Activated CD4-positive, alpha-beta memory T cell treated with anti-CD3 and anti-CD28 coated beads, Interleukin-2, amount 10 ng/mL, durations not matched to agents 7 days and 5 days (primary cell): Measurements from ENCODE around the gene PSMA7. TPM values are rescaled to one million over a fixed set of nuclear protein-coding genes. Genes with fewer than 3 reads are reported as not detected.

Source experiments
- CTCF ChIA-PET: fragments of 350-600 bp; sonication (Branson Sonifier 250); formaldehyde crosslinking; loops from one replicate; lab custom pipeline; 2021; ENCODE audit warnings: antibody characterized with exemption, inconsistent platforms; lab: Charles Lee
- POLR2A ChIA-PET: fragments of 350-600 bp; sonication (Branson Sonifier 250); formaldehyde crosslinking; loops from one replicate; lab custom pipeline; 2021; ENCODE audit warnings: antibody characterized with exemption; lab: Charles Lee
- DNase-seq: peaks from one replicate; pipeline ENCODE4 v3.0.0-alpha.2; 2020
- H3K27ac Mint-ChIP-seq: one replicate; pipeline ENCODE4 v1.8.0; 2021; ENCODE audit warnings: mild to moderate bottlenecking, mixed read lengths
- H3K27me3 Mint-ChIP-seq: one replicate; pipeline ENCODE4 v1.8.0; 2021; ENCODE audit warnings: mixed read lengths
- H3K36me3 Mint-ChIP-seq: one replicate; pipeline ENCODE4 v1.8.0; 2021; ENCODE audit warnings: low read depth, mixed read lengths
- H3K4me1 Mint-ChIP-seq: one replicate; pipeline ENCODE4 v1.8.0; 2021; ENCODE audit warnings: mixed read lengths
- H3K4me3 Mint-ChIP-seq: one replicate; pipeline ENCODE4 v1.8.0; 2021; ENCODE audit warnings: mild to moderate bottlenecking, mixed read lengths
- H3K9me3 Mint-ChIP-seq: one replicate; pipeline ENCODE4 v1.8.0; 2021; ENCODE audit warnings: mixed read lengths
- total RNA-seq, 2 experiments: library from RNA; stranded (reverse); gene quantifications; one replicate each; pipeline ENCODE4 v1.2.3, GENCODE V29; 2021

PSMA7 gene
- total RNA-seq, 2 experiments from 2014 or later, result 243 to 246 TPM

DNA sequence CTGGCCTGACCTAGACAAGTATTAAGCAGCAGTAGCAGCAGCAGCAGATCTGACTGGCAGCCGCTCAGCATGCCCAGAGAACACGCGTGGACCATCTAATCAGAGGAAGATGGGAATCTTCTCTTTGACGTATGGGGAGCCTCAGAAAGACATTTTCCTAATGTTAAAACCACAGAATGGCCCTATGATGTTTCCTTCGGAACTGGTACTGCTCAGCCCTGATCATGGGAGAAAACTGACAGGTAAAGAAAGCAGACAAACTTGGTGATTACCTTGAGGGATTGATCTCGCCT is 6.2 kb downstream of the PSMA7 start:
- no peak for DNase-seq
- Mint-ChIP-seq H3K27me3 (no peaks in the 10 kb centered on the region), H3K27ac (peak overlapping the region; percentile 40), H3K9me3 (no peaks in the 10 kb centered on the region), H3K36me3 (peaks cover 87% of the 10 kb centered on the region), H3K4me3 (no peak overlapping the region), H3K4me1 (peaks cover 54% of the 10 kb centered on the region)
- ChIA-PET POLR2A (interaction anchor here (4.6 kb wide), 1 partner anchor 71 kb away, joined by 22 read pairs; the partner anchor contains the start of gene TAF4), CTCF (interaction anchor here (1.0 to 2.1 kb wide), 3 partner anchors 73 to 126 kb away, joined by 3 to 9 read pairs (median 4); no protein-coding TSS in a partner anchor)

DNA sequence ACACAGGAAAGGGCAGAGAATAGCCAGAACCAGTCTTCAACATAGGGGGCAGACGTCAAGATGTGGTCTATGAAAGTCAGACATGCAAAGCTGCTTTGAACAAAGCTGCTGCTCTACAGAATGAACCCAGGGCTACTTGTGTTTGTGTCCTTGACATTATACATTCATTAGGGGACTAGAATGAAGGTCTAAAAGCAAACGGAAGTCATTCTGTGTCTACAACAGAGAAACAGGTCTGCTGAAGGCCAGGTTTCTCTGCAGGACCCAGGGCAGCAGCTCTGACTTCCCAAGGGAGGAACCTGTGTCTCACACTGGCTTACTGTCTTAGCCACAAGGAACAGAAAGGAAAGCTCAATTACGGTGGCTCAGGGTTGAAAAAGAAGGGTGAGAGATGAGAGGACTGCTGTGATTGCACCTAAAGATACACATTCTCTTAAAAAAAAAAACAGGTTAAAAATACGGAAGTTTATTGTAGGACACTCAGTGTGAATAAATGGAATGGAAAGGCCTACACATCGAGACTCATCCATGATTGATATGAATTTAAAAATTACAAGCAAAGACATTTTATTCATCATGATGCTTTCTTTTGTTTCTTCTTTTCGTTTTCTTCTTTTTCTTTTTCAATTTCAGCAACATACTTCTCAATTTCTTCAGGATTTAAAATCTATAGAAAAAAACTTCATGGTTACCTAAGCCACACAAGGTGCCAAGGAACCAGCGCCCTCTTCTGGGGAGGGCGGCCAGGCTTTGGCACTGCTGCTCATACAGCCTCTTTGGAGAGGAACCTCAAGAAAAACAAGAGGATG is 6.7 kb downstream of the PSMA7 start:
- no peaks in the 10 kb centered on the region for H3K9me3 Mint-ChIP-seq
- H3K4me1 Mint-ChIP-seq, result peaks cover 51% of the 10 kb centered on the region
- H3K4me3 Mint-ChIP-seq, result no peak overlapping the region
- ChIA-PET POLR2A (interaction anchor here (0.7 to 4.6 kb wide), 2 partner anchors 14 to 70 kb away, joined by 3 to 22 read pairs; partner anchors contain the start of genes LSM14B and TAF4), CTCF (interaction anchor here (0.7 to 2.1 kb wide), 5 partner anchors 10 to 125 kb away, joined by 3 to 9 read pairs (median 5); partner anchors contain the start of gene LSM14B)
- DNase-seq, result peak; percentile 76
- peaks cover 86% of the 10 kb centered on the region for H3K36me3 Mint-ChIP-seq
- H3K27me3 Mint-ChIP-seq, result no peaks in the 10 kb centered on the region
- peak overlapping the region; percentile 49 for H3K27ac Mint-ChIP-seq

GRCh38 chr20:62135573-62136266 is 7.5 kb downstream of the PSMA7 start:
- Mint-ChIP-seq H3K27me3 (no peaks in the 10 kb centered on the region), H3K9me3 (no peaks in the 10 kb centered on the region), H3K27ac (no peak overlapping the region), H3K36me3 (peaks cover 86% of the 10 kb centered on the region), H3K4me3 (no peak overlapping the region), H3K4me1 (peaks cover 49% of the 10 kb centered on the region)
- POLR2A ChIA-PET, result interaction anchor here (0.7 to 4.6 kb wide), 6 partner anchors 9 to 125 kb away, joined by 3 to 22 read pairs (median 4); partner anchors contain the start of genes LSM14B and TAF4
- CTCF ChIA-PET, result interaction anchor here (0.7 to 2.1 kb wide), 5 partner anchors 9 to 124 kb away, joined by 3 to 9 read pairs (median 5); partner anchors contain the start of gene LSM14B
- DNase-seq, result no peak

DNA sequence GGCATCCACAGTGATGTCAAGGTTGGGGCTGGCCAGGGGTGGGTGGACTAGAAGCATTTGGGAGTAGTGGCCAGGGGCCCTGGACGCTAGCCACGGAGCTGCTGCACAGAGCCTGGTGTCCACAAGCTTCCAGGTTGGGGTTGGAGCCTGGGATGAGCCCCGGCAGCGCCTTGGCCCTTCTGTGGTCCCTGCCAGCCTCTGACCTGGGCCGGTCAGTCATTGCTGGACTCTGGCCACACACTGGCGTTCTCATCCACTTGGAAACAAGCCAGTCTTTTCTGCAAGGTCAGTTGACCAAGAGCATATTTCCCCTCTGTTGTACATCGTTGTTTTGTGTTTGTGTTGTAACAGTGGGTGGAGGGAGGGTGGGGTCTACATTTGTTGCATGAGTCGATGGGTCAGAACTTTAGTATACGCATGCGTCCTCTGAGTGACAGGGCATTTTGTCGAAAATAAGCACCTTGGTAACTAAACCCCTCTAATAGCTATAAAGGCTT is 8.4 kb downstream of the PSMA7 start:
- DNase-seq, result no peak
- Mint-ChIP-seq H3K4me3 (no peak overlapping the region), H3K4me1 (peaks cover 44% of the 10 kb centered on the region), H3K36me3 (peaks cover 84% of the 10 kb centered on the region), H3K27me3 (no peaks in the 10 kb centered on the region), H3K27ac (no peak overlapping the region), H3K9me3 (no peaks in the 10 kb centered on the region)
- ChIA-PET POLR2A (interaction anchor here (1.0 to 4.6 kb wide), 5 partner anchors 10 to 69 kb away, joined by 3 to 22 read pairs (median 3); partner anchors contain the start of gene TAF4), CTCF (interaction anchor here (2.1 kb wide), 1 partner anchor 123 kb away, joined by 9 read pairs; no protein-coding TSS in a partner anchor)

DNA sequence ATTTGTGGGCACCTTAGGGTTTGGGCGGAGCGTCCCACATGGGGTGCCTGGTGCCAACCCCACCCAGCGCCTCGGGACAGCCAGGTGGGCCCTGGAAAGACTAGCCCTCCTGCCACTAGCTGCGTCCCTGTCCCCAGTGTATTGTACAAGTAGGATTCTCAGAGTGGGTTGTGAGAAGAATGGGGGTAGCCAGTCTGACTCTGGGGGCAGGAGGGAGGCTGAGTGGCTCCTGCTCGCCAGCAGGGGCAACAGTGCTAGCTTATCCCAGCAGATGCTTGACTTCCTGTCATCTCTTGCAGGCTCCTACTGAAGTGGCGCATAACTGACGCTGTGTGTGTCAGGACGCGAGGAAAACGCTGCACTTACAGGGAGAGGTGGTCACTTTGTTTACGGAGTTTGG is 9.3 kb downstream of the PSMA7 start:
- Mint-ChIP-seq H3K27ac (peak overlapping the region; percentile 69), H3K9me3 (no peaks in the 10 kb centered on the region), H3K4me3 (no peak overlapping the region), H3K27me3 (no peaks in the 10 kb centered on the region), H3K36me3 (peaks cover 79% of the 10 kb centered on the region), H3K4me1 (peaks cover 43% of the 10 kb centered on the region)
- no peak for DNase-seq
- CTCF ChIA-PET, result interaction anchor here (1.4 kb wide), 1 partner anchor 9 kb away, joined by 3 read pairs; no protein-coding TSS in a partner anchor
- POLR2A ChIA-PET, result interaction anchor here (0.9 to 4.6 kb wide), 3 partner anchors 8 to 68 kb away, joined by 3 to 22 read pairs (median 3); partner anchors contain the start of gene TAF4

DNA sequence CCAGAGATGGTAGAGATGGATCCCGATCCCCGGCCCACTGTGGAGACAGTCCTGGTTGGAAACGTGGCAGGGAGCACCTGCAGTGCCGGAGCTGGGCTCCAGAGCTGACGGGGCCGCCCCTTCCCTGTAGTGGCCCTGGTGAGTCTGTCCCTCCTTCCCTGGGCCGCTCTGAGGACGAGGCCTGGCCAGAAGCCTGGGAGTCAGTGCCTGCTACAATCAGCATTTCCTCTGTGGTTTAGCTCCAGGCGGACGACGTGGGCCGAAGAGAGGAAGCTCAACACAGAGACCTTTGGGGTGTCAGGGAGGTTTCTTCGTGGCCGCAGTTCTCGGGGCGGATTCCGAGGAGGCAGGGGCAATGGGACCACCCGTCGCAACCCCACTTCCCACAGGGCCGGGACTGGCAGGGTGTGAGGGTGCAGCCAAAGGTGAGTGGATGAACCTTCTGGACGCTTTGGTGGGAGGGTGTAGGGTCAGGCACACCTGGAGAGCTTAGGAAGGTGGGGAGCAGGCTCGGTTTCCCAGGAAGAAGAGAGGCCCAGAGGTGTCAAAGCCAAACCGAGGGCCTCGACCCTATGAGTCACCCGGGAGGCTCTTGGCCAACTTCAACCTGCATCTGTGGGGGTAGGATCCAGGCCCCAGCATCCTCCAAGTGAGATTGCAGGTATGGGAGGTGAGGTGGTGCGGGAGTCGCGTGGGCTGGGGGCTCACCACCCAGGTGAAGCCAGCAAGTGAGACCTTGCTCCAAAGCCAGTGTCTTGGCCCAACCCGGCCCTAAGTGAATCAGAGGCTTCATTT is 9.9 kb downstream of the PSMA7 start:
- Mint-ChIP-seq H3K9me3 (no peaks in the 10 kb centered on the region), H3K36me3 (peaks cover 79% of the 10 kb centered on the region), H3K4me1 (peaks cover 42% of the 10 kb centered on the region), H3K27me3 (no peaks in the 10 kb centered on the region), H3K27ac (peak overlapping the region; percentile 67), H3K4me3 (no peak overlapping the region)
- POLR2A ChIA-PET, result interaction anchor here (0.6 to 4.6 kb wide), 5 partner anchors 9 to 67 kb away, joined by 3 to 22 read pairs (median 3); partner anchors contain the start of genes LSM14B and TAF4
- DNase-seq, result no peak
- CTCF ChIA-PET, result interaction anchor here (1.4 kb wide), 1 partner anchor 9 kb away, joined by 3 read pairs; no protein-coding TSS in a partner anchor

DNA sequence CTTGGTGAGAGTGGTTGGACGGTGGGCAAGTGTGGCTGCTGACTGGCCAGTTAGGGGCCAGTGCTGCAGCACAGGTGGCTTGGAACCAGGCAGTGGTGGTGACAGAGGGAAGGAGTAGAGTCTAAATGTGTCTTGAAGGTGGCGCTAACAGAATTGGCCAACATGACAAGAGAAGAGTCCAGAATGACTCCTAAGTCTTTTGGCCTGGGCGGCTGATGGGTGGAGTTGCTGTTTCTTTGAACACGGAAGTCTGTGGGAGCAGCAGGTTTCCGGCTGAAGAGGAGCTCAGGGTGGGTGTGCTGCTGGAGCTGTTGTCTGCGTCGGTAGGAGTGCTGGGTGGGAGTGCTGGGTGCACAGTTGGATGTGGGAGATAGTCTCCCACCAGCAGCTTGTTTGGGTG is 10.8 kb downstream of the PSMA7 start:
- peaks cover 34% of the 10 kb centered on the region for H3K4me1 Mint-ChIP-seq
- peak overlapping the region; percentile 73 for H3K27ac Mint-ChIP-seq
- peak overlapping the region; percentile 14 for H3K4me3 Mint-ChIP-seq
- no peak for DNase-seq
- ChIA-PET CTCF (no interaction called here), POLR2A (interaction anchor here (0.6 to 4.6 kb wide), 3 partner anchors 11 to 66 kb away, joined by 3 to 22 read pairs (median 3); partner anchors contain the start of genes LSM14B and TAF4)
- H3K9me3 Mint-ChIP-seq, result no peaks in the 10 kb centered on the region
- H3K27me3 Mint-ChIP-seq, result no peaks in the 10 kb centered on the region
- H3K36me3 Mint-ChIP-seq, result peaks cover 78% of the 10 kb centered on the region

DNA sequence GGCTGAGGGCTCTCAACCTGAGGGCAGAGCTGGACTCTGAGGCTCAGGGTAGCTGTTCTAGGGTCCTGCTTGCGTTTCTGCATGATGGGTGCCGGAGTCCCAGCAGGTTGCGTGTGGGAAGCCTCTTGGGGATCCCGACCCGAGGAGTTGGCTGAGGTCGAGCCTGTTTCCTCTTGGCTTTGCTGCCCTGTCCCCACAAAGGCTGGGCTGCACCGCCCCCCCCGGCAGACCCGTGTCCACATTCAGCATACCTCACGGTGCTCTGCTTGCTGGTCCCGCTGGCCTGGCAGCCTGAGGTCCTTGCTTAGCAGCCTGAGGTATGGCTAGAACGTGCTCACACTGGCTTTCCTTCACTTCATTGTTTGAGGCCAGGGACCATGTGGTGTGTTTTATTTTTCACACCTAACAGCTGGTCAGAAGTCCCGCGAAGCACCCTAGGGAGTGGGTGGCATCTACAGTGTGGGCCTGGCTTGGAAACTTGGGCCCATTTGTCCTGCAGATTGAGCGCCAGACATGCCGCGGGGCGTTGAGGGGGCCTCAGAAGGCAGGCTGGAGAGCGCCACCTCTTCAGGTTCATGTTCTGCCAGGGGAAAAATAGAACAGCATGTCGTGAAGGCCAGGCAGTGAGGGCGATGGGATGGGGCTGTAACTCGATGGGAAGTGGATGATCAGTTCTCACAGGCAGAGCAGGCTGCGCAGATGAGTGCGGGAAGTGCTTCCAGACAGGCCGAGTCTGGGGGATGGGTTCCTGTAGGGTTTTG is 11.5 kb downstream of the PSMA7 start:
- POLR2A ChIA-PET, result no interaction called here
- CTCF ChIA-PET, result no interaction called here
- DNase-seq, result no peak
- Mint-ChIP-seq H3K36me3 (peaks cover 79% of the 10 kb centered on the region), H3K4me1 (peaks cover 31% of the 10 kb centered on the region), H3K27ac (peak overlapping the region; percentile 73), H3K4me3 (peak overlapping the region; percentile 14), H3K27me3 (no peaks in the 10 kb centered on the region), H3K9me3 (no peaks in the 10 kb centered on the region)

DNA sequence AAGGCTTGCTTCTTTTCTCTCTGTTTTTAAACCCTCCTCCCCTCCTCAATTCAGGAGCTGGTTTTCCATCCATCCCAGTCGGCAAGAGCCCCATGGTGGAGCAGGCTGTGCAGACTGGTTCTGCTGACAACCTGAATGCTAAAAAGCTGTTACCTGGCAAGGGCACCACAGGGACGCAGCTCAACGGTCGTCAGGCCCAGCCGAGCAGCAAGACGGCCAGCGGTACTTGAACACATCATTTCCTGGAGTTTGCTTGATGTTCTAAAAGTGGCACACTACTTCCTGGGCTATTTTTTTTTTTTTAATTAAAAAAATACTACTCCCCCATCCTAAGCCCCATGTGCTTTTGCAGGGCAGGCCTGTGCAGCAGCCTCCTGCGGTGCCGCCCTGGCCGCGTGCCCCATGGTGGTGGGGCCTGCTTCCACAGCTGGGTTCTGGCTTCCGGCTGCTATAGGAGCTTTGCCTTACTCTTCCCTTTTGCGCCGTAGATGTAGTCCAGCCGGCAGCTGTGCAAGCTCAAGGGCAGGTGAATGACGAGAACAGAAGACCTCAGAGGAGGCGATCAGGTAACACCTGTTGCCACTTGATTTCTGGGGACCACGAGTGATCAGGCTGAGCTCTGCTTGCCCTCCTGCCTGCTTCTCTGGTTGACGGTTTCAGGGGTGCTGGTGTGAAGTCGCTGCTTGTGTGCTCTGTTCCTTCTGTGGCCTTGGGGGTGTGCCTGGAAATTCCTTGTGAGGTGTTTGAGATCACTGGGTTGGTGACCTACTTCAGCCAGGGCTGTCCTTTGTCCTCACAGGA is 13.3 kb downstream of the PSMA7 start:
- peaks cover 76% of the 10 kb centered on the region for H3K36me3 Mint-ChIP-seq

DNA sequence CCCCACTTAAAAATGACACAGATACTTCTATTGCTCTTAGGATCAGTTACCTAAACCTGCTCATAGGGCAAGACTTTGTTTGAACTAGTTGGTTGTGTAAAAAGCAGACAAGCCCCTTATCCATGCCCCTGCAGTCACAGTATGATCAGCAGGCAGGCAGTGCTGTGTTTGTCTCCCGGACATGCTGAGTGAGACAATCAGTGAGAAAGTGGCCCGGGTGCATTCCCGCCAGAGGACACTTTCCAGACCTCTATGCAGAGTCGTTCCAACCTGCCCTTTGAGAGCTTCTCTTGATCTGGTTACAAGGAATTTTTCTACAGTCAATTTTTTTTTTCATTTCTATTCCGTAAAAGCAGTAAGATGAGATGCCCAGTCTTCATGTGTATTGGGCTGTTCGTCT is 14.7 kb downstream of the PSMA7 start:
- ChIA-PET POLR2A (interaction anchor here (0.6 to 2.5 kb wide), 2 partner anchors 9 to 13 kb away, joined by 3 to 8 read pairs; no protein-coding TSS in a partner anchor), CTCF (interaction anchor here (1.0 to 1.5 kb wide), 3 partner anchors 13 to 60 kb away, joined by 3 read pairs; no protein-coding TSS in a partner anchor)
- Mint-ChIP-seq H3K36me3 (peaks cover 75% of the 10 kb centered on the region), H3K4me1 (peaks cover 36% of the 10 kb centered on the region), H3K4me3 (no peak overlapping the region), H3K9me3 (no peaks in the 10 kb centered on the region), H3K27ac (no peak overlapping the region), H3K27me3 (no peaks in the 10 kb centered on the region)
- no peak for DNase-seq

More for the DNA sequence above, 13.3 kb downstream of the PSMA7 start:
- H3K27me3 Mint-ChIP-seq, result no peaks in the 10 kb centered on the region
- ChIA-PET POLR2A (interaction anchor here (1.5 to 2.5 kb wide), 2 partner anchors 12 to 13 kb away, joined by 3 to 8 read pairs; partner anchors contain the start of genes PSMA7 and SS18L1), CTCF (interaction anchor here (0.7 to 1.5 kb wide), 2 partner anchors 15 to 119 kb away, joined by 3 read pairs; no protein-coding TSS in a partner anchor)
- peaks cover 31% of the 10 kb centered on the region for H3K4me1 Mint-ChIP-seq
- peak overlapping the region; percentile 50 for H3K27ac Mint-ChIP-seq
- no peak for DNase-seq
- no peak overlapping the region for H3K4me3 Mint-ChIP-seq
- H3K9me3 Mint-ChIP-seq, result no peaks in the 10 kb centered on the region
